DND-41 (cell line): Measurements from ENCODE around the gene HGF.

Experiments used
- EZH2 ChIP-seq: IDR thresholded peaks from 3 replicates; pipeline ENCODE4 v1.6.1; 2012; ENCODE audit warnings: borderline replicate concordance, low read depth, mild to moderate bottlenecking, moderate library complexity, low read length, inconsistent platforms; ENCODE audit not compliant: severe bottlenecking
- TF ChIP-seq, protein P1 (sequence below): IDR thresholded peaks from 2 replicates; pipeline ENCODE4 v1.5.1; 2012; ENCODE audit warnings: borderline replicate concordance, low read length, moderate library complexity, mild to moderate bottlenecking; ENCODE audit not compliant: poor library complexity, severe bottlenecking; ENCODE audit errors: extremely low read depth

GRCh38 chr7:81709836-81710235 is 60.0 kb downstream of the HGF start:
- TF ChIP-seq, protein P1, sequence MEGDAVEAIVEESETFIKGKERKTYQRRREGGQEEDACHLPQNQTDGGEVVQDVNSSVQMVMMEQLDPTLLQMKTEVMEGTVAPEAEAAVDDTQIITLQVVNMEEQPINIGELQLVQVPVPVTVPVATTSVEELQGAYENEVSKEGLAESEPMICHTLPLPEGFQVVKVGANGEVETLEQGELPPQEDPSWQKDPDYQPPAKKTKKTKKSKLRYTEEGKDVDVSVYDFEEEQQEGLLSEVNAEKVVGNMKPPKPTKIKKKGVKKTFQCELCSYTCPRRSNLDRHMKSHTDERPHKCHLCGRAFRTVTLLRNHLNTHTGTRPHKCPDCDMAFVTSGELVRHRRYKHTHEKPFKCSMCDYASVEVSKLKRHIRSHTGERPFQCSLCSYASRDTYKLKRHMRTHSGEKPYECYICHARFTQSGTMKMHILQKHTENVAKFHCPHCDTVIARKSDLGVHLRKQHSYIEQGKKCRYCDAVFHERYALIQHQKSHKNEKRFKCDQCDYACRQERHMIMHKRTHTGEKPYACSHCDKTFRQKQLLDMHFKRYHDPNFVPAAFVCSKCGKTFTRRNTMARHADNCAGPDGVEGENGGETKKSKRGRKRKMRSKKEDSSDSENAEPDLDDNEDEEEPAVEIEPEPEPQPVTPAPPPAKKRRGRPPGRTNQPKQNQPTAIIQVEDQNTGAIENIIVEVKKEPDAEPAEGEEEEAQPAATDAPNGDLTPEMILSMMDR: no peak
- no peak for TF ChIP-seq EZH2
